Stimulated activated CD4-positive, alpha-beta T cell treated with anti-CD3 and anti-CD28 coated beads, Interleukin-15, amount 100 ng/mL, for 1 hour (primary cell): ENCODE data around the gene ISX.

Experiments
- DNase-seq, 2 donors: peaks; one replicate each; pipeline ENCODE4 v3.0.0-alpha.2; 2020; ENCODE audit warnings: low read depth in 1 of 2, low spot score in 1 of 2

Gene ISX

DNA sequence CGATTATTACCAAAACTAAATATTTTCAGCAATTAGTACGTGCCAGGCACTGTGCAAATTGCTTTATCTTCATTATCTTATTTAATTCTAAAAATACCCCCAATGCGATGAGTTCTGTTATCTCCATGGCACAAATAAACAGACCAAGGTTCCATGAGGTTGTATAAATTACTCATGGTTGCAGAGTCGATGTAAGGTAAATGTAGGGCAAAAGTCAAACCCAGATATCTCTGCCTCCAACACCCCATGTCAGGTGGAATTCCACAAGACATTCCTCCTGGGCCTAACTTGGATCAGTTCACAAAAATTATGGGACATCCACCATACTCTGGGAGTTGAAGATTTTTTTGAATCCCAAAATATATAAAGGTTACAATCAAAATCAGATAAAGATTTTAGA is 43.7 kb downstream of the ISX start:
- no peak for DNase-seq

DNA sequence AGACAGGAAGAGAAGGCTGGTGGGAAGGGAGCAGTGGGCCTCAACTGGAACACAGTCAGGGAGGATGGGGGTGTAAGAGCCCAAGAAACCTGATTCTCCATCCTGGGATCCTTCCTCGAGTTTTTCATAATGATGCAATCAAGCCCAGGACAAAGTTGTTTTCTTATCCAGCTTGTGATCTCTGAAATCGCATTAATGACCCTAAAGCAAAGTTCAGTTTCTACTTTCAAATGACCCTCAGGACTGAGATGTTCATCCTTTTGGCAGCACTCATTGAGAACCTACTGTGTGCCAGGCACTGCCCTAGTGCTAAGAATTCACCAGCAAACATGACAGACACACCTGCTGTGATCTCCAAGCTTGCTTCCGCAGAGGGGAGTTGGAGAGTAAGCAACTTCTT is 45.3 kb downstream of the ISX start:
- no peak for DNase-seq

DNA sequence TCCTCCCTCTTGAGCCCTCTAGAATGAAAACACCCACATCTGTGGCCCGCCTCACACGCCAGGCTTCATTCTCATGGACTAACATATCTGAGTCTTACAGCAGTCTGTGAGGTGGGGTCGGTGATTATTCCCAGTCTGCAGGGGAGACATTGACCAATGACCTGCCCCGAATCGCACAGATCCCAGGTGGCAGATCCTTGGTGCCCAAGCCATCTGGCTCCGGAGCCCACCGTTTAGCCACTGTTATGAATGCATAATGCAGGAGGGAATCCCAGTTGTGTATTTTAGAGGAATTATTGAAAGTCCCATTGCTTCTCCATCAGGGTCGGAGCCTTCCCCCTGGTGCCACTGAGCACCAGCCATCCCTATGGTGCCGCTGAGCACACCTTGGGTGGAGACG is 47.4 kb downstream of the ISX start:
- DNase-seq: no peak

DNA sequence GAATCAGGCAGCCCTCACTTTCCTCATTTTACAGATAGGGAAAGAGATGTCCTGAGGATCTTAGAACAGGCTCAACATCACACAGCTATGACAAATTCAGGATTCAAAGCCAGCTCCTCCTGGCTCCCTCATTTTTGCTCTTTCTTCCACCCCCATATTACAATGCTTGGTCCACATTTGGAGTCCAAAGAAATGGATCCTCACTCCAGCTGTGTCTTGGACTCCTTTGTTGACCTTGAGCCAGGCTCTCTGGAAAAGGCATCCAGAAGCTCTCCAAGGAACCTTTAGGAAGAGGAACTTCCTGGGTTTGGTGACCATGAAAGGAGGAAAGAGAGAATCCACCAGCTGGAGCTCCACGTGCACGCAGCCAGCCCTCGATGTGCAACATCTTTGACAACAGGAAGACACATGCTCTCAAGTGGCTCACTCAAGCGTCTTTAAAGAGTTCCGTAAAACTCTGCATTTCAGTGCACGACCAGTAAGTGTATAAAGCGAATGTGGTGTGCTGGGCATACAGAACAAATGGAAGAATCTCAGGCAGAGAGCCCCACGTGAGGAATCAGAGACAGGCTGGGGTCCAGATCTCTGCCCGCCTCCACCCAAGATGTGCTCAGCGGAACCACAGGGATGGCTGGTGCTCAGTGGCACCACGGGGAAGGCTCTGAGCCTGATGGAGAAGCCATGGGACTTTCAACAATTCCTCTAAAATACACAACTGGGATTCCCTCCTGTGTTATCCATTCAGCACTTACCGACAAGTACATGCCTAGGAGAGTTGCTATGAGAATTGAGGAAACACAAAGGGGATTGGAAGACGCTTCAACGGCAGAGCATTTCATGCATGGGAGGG is 48.4 kb downstream of the ISX start:
- DNase-seq: no peak

DNA sequence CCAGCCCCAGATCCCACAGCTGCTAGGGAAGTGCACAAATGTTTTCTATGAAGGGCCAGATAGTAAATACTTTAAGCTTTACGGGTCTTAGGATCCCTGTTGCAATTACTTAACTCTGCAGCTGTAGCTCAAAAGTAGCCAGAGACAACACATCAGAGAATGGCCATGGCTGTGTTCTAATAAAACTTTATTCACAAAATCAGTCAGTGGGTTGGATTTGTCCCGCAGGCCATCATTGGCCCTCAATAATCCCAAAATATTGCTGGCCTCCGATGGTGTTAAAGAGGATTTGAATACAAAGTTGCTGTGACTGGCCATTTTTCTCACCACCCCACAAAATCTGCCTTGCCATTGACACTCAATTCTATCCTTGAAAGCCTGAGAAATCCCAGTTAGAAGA is 49.6 kb downstream of the ISX start:
- DNase-seq: no peak

DNA sequence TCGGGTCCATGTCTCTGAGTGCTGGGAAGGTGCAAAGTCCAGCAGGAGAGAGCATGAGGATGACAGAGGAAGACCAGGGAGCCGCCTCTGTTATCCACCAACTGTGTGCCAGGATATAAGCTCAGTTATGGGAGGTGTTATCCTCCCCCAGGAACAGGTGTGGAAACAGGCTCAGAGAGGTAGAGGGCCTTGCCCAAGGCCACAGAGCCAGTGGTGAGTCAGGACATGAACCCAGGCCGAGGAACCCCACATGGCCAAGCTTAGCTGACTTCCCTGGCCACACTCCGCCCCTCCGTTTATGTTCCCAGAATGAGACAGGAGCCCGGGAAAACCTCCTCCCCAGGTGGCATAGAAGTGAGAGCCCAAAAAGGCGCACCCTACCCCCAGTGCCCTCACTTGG is 50.3 kb downstream of the ISX start:
- no peak for DNase-seq

DNA sequence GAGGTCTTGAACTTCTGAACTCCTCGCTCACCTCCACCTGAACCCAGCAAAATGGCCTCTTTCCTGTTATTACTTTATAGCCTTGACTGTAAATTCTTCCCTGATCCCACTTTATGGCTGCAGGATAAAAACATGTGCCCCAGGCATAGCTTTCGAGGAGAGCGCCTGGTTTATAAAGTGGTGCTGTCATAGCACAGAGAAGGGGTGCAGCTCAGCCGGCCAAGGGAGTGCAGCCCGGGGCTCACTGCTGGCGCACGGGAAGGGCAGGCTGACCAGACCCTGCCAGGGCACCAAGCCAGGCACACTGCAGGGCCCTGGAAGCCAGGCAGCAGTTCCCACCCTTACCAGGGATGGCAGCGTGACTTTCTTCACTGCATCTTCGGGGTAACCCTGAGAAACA is 50.9 kb downstream of the ISX start:
- DNase-seq: no peak

DNA sequence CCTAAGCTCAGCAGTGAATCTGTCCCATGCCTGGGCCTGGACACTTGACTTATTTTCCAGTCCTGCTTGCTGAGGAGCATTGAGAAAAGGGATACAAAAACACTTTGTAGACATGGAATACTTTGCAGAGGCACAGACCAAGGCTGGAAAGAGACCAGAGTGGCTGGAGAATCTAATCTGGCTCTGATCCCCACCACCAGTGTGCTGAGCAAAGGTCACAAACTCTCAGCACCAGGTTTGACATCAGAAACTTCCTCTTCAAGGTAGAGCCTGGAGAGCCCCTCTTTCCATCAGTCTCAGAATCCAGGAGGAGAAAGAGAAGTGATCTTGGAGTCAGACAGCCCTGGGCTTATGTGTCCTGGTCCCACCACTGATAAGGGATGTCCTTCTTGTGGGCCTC is 53.5 kb downstream of the ISX start:
- no peak for DNase-seq

DNA sequence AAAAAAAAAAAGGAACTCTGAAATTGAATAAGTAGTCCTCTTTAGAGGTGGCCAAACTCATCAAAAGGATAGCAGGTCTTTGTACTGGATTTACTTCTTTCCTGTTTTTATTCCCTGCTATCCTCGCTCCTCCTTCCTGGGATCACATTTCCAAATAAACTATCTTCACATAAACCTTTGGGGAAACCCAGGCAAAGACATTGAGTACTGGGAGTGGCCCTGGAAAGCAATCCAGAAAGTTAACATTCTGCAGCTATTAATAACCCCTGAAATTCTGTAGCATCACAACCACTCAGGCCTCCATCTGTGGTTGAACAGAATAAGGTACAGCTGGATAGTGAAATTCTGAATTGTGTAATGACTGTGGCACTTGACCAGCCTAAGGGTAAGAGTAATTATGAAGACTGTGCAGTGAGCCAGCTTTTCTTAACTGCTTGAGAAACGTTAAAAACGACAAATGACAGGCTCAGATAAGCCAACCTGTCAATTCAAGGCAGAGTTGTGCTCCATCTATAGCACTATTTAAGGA is 58.8 kb downstream of the ISX start:
- no peak for DNase-seq

DNA sequence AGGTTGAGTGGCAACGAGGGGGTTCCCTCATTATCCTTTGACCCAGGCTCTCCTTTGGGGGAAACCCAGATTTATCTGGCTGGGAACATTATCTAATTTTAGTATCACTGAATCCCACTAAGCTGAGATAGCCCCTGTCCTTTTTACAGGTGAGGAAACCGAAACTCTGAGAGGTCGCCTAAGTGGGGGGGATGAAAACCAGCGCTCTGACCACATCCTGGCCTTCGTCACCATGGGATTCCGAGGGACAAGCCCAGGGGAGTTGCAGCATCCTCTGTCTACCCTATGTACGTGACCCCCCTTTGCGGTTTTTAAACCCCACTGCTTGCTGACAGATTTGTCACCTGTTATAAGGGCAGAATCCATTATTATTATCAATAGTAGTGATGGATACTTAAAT is 61.0 kb downstream of the ISX start:
- DNase-seq: no peak

DNA sequence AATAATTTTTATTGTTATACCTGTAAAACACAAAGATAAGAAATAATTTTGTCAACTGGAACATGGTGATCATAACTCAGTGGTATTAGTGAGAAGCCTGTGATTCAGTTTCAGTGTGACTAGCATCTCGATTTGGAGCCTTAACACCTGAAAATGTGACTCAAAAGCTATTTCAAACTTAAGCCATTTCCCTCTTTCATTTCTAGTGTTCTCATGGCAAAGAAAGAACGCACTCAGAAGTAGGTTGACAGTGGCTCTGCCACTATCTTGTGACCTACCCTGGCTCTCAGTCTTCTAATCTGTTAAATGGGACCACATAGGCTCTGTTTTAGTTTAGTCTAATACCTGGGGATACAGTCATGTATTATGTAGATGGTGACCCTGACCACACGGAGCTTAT is 62.7 kb downstream of the ISX start:
- no peak for DNase-seq

DNA sequence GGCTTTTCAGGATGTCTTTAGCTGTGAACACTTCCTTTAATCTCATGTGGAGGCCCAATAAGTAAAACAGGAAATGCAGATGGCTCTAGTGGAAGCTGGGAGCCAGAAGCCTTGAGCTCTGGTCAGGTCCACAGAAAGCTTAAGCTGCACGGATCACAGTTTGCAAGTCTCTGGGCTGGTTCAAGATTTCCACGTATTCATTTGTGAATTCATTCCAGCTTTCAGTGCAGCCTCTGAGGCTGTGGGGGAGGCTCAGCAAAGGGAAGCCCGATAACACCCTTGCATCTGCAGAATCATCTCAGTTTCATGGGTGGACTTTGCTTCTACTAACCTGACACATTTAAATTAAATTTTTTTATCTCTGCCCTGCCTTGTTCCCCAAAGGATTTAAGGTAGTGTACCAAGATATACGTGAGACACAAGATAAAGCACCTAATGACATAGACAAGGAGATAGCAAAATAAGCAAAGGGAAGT is 65.6 kb downstream of the ISX start:
- DNase-seq: no peak

DNA sequence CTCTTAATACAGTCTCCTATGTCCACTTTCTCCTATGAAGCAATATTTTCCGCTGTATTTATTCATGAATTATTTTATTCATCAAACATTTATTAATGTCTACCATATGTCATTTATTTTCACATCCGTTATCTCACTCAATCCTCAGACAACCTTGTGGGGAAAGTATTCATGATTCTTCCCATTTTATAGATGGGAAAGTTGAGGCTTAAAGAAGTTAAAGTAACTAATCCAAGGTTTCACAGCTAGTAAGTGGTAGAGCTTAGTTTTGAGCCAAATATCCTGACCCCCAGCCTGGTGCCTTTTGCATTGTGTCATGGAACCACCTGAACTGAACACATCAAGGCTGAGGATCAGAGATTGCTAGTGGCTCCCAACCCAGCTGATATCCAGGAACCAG is 66.6 kb downstream of the ISX start:
- DNase-seq: no peak

DNA sequence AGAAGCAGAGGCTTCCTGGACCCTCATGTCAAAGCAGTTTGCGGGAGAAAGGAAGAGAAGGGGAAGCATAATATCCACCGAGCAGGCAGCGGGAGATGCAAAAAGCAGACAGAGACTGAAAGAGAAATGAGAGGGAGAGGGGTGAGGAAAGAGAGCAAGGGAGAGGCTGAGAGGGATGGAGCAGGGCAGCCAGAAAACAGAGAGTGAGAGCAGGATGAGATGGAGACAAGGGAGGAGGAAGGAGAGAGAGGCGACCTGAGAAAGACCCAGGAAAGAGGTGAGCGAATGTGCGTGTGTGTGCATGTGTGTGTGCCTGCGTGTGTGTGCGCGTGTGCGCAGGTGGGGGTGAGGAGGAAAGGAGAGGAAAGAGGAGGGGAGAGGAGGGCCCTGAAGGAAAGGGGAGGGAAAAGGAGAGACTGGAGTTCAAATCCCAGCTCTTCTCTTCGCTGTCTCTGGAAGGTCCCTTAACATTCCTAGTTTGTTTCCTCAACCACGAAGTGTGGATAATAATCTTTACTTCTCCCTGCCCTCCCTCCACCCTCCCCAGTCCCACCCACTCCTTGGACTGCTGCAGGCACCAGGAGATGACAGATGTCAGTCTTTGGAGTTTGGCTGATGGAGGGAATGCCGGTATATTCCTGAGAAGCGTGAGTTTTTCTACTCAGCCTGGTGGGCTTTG is 67.9 kb downstream of the ISX start:
- no peak for DNase-seq

DNA sequence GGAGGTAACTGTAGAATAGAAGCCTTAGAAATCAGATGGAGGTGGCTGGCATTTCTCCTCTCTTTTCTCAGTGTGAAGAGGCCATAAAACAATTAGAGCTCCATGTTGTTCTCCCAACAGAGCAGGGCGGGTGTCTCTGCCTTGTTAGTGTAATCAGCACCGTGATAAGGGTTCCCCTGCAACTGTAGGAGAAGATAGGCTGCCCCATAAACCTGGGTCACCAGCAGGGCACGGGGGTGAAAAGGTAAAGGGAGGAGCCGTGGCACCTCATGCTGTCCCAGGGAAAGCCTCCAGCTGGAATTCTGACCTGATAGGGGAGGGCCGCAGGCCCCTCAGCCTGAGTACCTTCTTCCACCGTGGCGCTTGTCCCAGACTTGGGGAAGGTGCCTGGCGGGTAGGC is 68.7 kb downstream of the ISX start:
- no peak for DNase-seq

DNA sequence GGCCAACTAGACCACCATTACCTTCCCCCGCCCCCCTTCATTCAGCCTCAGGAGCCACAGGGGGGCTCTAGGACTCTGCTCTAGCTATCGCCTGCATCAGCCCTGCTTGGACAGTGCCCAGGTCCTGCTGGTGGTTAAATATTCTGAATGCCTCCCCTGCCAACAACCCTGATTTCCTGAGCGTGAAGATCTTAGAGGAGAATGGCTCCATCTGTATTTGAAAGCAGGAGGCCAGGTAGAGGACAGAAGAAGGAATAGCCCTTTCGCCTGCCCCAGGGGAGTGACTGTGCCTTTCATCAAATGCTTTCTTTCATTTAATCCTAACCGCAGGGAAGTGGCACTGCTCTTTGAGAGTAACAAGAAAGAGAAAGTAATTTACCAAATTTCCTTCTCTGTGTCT is 69.2 kb downstream of the ISX start:
- no peak for DNase-seq
